H9 (cell line): ENCODE measurements around the gene DYRK1A. TPM values are rescaled to one million over a fixed set of nuclear protein-coding genes. Genes with fewer than 3 reads are reported as not detected.

ENCODE experiments used
- DNase-seq: peaks from one replicate; pipeline ENCODE4 v3.0.0-alpha.2; 2017
- H2AFZ ChIP-seq: one replicate; pipeline ENCODE4 v1.6.1; 2013; ENCODE audit warnings: mild to moderate bottlenecking, low read length, control low read depth, moderate library complexity
- H2AK5ac ChIP-seq: 2 replicates; pipeline ENCODE4 v1.6.1; 2013; ENCODE audit warnings: low read length, control low read depth, mixed read lengths; ENCODE audit not compliant: insufficient read length
- H2BK120ac ChIP-seq: one replicate; pipeline ENCODE4 v1.6.1; 2013; ENCODE audit warnings: low read depth, mild to moderate bottlenecking, low read length, control low read depth, inconsistent platforms; ENCODE audit not compliant: poor library complexity, severe bottlenecking
- H2BK12ac ChIP-seq: 2 replicates; pipeline ENCODE4 v1.6.1; 2013; ENCODE audit warnings: low read length, control low read depth, mixed read lengths, low read depth; ENCODE audit not compliant: insufficient read length
- H2BK15ac ChIP-seq: 2 replicates; pipeline ENCODE4 v1.6.1; 2013; ENCODE audit warnings: low read depth, low read length, control low read depth
- H2BK20ac ChIP-seq: one replicate; pipeline ENCODE4 v1.6.1; 2013; ENCODE audit warnings: low read depth, mild to moderate bottlenecking, low read length, control low read depth, inconsistent platforms; ENCODE audit not compliant: poor library complexity, severe bottlenecking
- H2BK5ac ChIP-seq: 2 replicates; pipeline ENCODE4 v1.6.1; 2013; ENCODE audit warnings: low read length, control low read depth, mixed read lengths; ENCODE audit not compliant: insufficient read length
- H3K14ac ChIP-seq: 2 replicates; pipeline ENCODE4 v1.6.1; 2013; ENCODE audit warnings: low read length, control low read depth; ENCODE audit not compliant: insufficient read depth
- H3K18ac ChIP-seq: 2 replicates; pipeline ENCODE4 v1.6.1; 2013; ENCODE audit warnings: low read depth, mild to moderate bottlenecking, mixed read lengths, low read length, control low read depth; ENCODE audit not compliant: insufficient read length
- H3K23ac ChIP-seq: 2 replicates; pipeline ENCODE4 v1.6.1; 2013; ENCODE audit warnings: low read length, control low read depth, mixed read lengths, low read depth; ENCODE audit not compliant: insufficient read length
- H3K23me2 ChIP-seq: 2 replicates; pipeline ENCODE4 v1.6.1; 2013; ENCODE audit warnings: low read depth, mild to moderate bottlenecking, mixed read lengths, low read length, control low read depth; ENCODE audit not compliant: insufficient read length, poor library complexity, severe bottlenecking
- H3K27ac ChIP-seq: 2 replicates; pipeline ENCODE4 v1.5.1; 2013; ENCODE audit warnings: low read length, control low read depth, mixed read lengths, low read depth; ENCODE audit not compliant: insufficient read length
- H3K27me3 ChIP-seq: 2 replicates; pipeline ENCODE4 v1.6.1; 2013; ENCODE audit warnings: low read length, control low read depth, inconsistent platforms; ENCODE audit not compliant: insufficient read depth
- H3K4ac ChIP-seq: 2 replicates; pipeline ENCODE4 v1.6.1; 2013; ENCODE audit warnings: low read depth, mild to moderate bottlenecking, control low read depth, inconsistent platforms, low read length, moderate library complexity
- H3K4me1 ChIP-seq: 2 replicates; pipeline ENCODE4 v1.6.1; 2013; ENCODE audit warnings: low read length, control low read depth, inconsistent platforms; ENCODE audit not compliant: insufficient read depth
- H3K4me2 ChIP-seq: 2 replicates; pipeline ENCODE4 v1.6.1; 2013; ENCODE audit warnings: low read length, control low read depth, mixed read lengths; ENCODE audit not compliant: insufficient read length, insufficient read depth
- H3K56ac ChIP-seq: 2 replicates; pipeline ENCODE4 v1.6.1; 2013; ENCODE audit warnings: low read depth, mild to moderate bottlenecking, mixed read lengths, low read length, control low read depth; ENCODE audit not compliant: insufficient read length
- H3K79me1 ChIP-seq: 2 replicates; pipeline ENCODE4 v1.6.1; 2013; ENCODE audit warnings: low read depth, mild to moderate bottlenecking, moderate library complexity, low read length, control low read depth, inconsistent platforms; ENCODE audit not compliant: insufficient read depth, poor library complexity, severe bottlenecking
- H3K79me2 ChIP-seq: 2 replicates; pipeline ENCODE4 v1.6.1; 2013; ENCODE audit warnings: low read length, control low read depth, inconsistent platforms; ENCODE audit not compliant: insufficient read depth
- H3K9ac ChIP-seq: 2 replicates; pipeline ENCODE4 v1.6.1; 2013; ENCODE audit warnings: low read length, control low read depth, mixed read lengths; ENCODE audit not compliant: insufficient read length; ENCODE audit errors: extremely low read depth
- H3K9me3 ChIP-seq: one replicate; pipeline ENCODE4 v1.6.1; 2013; ENCODE audit warnings: low read depth, low read length, inconsistent platforms; ENCODE audit not compliant: control insufficient read depth
- H3T11ph ChIP-seq: one replicate; pipeline ENCODE4 v1.6.1; 2013; ENCODE audit warnings: mild to moderate bottlenecking, low read length, control low read depth, inconsistent platforms
- H4K20me1 ChIP-seq: one replicate; pipeline ENCODE4 v1.6.1; 2013; ENCODE audit not compliant: control insufficient read depth, insufficient read length, insufficient read depth
- H4K5ac ChIP-seq: 2 replicates; pipeline ENCODE4 v1.6.1; 2013; ENCODE audit warnings: low read depth, mild to moderate bottlenecking, mixed read lengths, low read length, control low read depth; ENCODE audit not compliant: insufficient read length
- H4K8ac ChIP-seq: replicated peaks from 2 replicates; pipeline ENCODE4 v1.6.1; 2013; ENCODE audit warnings: low read length, control low read depth, mixed read lengths, low read depth; ENCODE audit not compliant: insufficient read length
- H4K91ac ChIP-seq: 2 replicates; pipeline ENCODE4 v1.6.1; 2013; ENCODE audit warnings: low read depth, mild to moderate bottlenecking, moderate library complexity, mixed read lengths, low read length, control low read depth; ENCODE audit not compliant: insufficient read length
- H3K27ac Mint-ChIP-seq, 3 experiments: 2 replicates in 2 of 3; 3 replicates in 1 of 3; pipeline ENCODE4 v1.8.0; 2020 to 2021; ENCODE audit warnings: mixed read lengths in 3 of 3, mild to moderate bottlenecking in 1 of 3, moderate library complexity in 1 of 3
- H3K27me3 Mint-ChIP-seq: 2 replicates; pipeline ENCODE4 v1.8.0; 2021; ENCODE audit warnings: low read depth, mild to moderate bottlenecking, moderate library complexity, mixed read lengths
- H3K36me3 Mint-ChIP-seq, 3 experiments: 2 replicates in 2 of 3; 3 replicates in 1 of 3; pipeline ENCODE4 v1.8.0; 2020 to 2021; ENCODE audit warnings: low read depth in 3 of 3, mixed read lengths in 3 of 3; ENCODE audit not compliant: insufficient read depth in 1 of 3
- H3K4me1 Mint-ChIP-seq, 2 experiments: 2 replicates each; pipeline ENCODE4 v1.8.0; 2020; ENCODE audit warnings: mixed read lengths in 2 of 2
- H3K4me3 Mint-ChIP-seq, 2 experiments: 2 replicates in 1 of 2; 3 replicates in 1 of 2; pipeline ENCODE4 v1.8.0; 2020 to 2021; ENCODE audit warnings: mild to moderate bottlenecking in 2 of 2, mixed read lengths in 2 of 2, moderate library complexity in 1 of 2
- H3K9me3 Mint-ChIP-seq, 2 experiments: 2 replicates in 1 of 2; 3 replicates in 1 of 2; pipeline ENCODE4 v1.8.0; 2020; ENCODE audit warnings: mild to moderate bottlenecking in 2 of 2, mixed read lengths in 2 of 2, moderate library complexity in 1 of 2
- WGBS: extraction: QIAGEN DNeasy Blood & Tissue Kit; methylation state at CpG from one replicate; pipeline ENCODE4 v1.1.7; 2013; ENCODE audit warnings: missing lambda C conversion rate, low lambda C conversion rate, mixed read lengths; ENCODE audit not compliant: insufficient read length; ENCODE audit errors: extremely low coverage; 5-methylcytosine and 5-hydroxymethylcytosine counted together
- total RNA-seq: library from RNA; stranded (reverse); gene quantifications from 2 replicates; pipeline ENCODE4 v1.2.1, GENCODE V29; 2021
- TF ChIP-seq, protein P1 (sequence below): fragments of 200-600 bp; sonication (generic); conservative IDR thresholded peaks from 3 replicates; pipeline ENCODE4 v1.8.0; 2021; ENCODE audit warnings: antibody characterized with exemption, mild to moderate bottlenecking

The DYRK1A gene
- total RNA-seq, 1 experiment from 2014 or later, result 73.6 TPM

GRCh38 chr21:37421306-37421705, 54.7 kb downstream of the DYRK1A start:
- no peak for DNase-seq
- no peak overlapping the region for H3T11ph ChIP-seq
- H2BK15ac ChIP-seq, result no peak overlapping the region
- H3K79me1 ChIP-seq, result no peaks in the 10 kb centered on the region
- no peak overlapping the region for H2BK12ac ChIP-seq
- no peak overlapping the region for H4K91ac ChIP-seq
- no peak overlapping the region for H2AFZ ChIP-seq
- no peaks in the 10 kb centered on the region for H4K20me1 ChIP-seq
- H2BK5ac ChIP-seq, result no peak overlapping the region
- H3K4me1 ChIP-seq, result no peaks in the 10 kb centered on the region; the same call in 1 of the 2 replicates
- Mint-ChIP-seq H3K9me3 (peaks cover 5 to 8% of the 10 kb centered on the region in 2 experiments; a peak in 4 of 5 replicates), H3K4me1 (peaks cover 33 to 37% of the 10 kb centered on the region in 2 experiments), H3K27me3 (no peaks in the 10 kb centered on the region), H3K27ac (no peak overlapping the region; a peak in 1 of 7 replicates), H3K4me3 (no peak overlapping the region), H3K36me3 (peaks cover 14 to 20% (median 16%) of the 10 kb centered on the region in 3 experiments)
- H2AK5ac ChIP-seq, result no peak overlapping the region
- TF ChIP-seq, protein P1, sequence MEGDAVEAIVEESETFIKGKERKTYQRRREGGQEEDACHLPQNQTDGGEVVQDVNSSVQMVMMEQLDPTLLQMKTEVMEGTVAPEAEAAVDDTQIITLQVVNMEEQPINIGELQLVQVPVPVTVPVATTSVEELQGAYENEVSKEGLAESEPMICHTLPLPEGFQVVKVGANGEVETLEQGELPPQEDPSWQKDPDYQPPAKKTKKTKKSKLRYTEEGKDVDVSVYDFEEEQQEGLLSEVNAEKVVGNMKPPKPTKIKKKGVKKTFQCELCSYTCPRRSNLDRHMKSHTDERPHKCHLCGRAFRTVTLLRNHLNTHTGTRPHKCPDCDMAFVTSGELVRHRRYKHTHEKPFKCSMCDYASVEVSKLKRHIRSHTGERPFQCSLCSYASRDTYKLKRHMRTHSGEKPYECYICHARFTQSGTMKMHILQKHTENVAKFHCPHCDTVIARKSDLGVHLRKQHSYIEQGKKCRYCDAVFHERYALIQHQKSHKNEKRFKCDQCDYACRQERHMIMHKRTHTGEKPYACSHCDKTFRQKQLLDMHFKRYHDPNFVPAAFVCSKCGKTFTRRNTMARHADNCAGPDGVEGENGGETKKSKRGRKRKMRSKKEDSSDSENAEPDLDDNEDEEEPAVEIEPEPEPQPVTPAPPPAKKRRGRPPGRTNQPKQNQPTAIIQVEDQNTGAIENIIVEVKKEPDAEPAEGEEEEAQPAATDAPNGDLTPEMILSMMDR, result no peak
- no peak overlapping the region for H3K27ac ChIP-seq
- H3K23ac ChIP-seq, result no peak overlapping the region
- H3K4ac ChIP-seq, result no peak overlapping the region
- H3K14ac ChIP-seq, result no peak overlapping the region
- H3K27me3 ChIP-seq, result no peaks in the 10 kb centered on the region
- H4K5ac ChIP-seq, result no peak overlapping the region
- H2BK20ac ChIP-seq, result no peak overlapping the region
- H4K8ac ChIP-seq, result no peak overlapping the region
- H3K9ac ChIP-seq, result no peak overlapping the region
- 100% methylated on average over 2 of the region's 8 CpGs for WGBS
- no peaks in the 10 kb centered on the region for H3K23me2 ChIP-seq
- H3K79me2 ChIP-seq, result peaks cover 24% of the 10 kb centered on the region; the same call in 1 of the 2 replicates
- H2BK120ac ChIP-seq, result no peak overlapping the region
- H3K4me2 ChIP-seq, result no peak overlapping the region
- no peak overlapping the region for H3K56ac ChIP-seq
- no peak overlapping the region for H3K18ac ChIP-seq
- H3K9me3 ChIP-seq, result no peaks in the 10 kb centered on the region
